Effector memory CD8-positive, alpha-beta T cell (primary cell): Measurements from ENCODE around the gene KIF26B.
"Not testable (repeated sequence)": the region's sequence is repeated elsewhere in the genome, so short reads cannot be mapped to it uniquely, and the experiment has no call there.

Source experiments
- ATAC-seq: fragments of 150-1000 bp; cut with Tn5 transposase; replicated peaks from 2 replicates; pipeline ENCODE4 v1.10.0; 2021; ENCODE audit warnings: mild to moderate bottlenecking, moderate library complexity
- DNase-seq, 3 experiments: peaks; one replicate each; pipeline ENCODE4 v3.0.0; 2021
- H3K27ac Mint-ChIP-seq, 2 donors: one replicate each; pipeline ENCODE4 v1.8.0; 2022; ENCODE audit warnings: mild to moderate bottlenecking in 2 of 2, mixed read lengths in 2 of 2, moderate library complexity in 2 of 2
- H3K27me3 Mint-ChIP-seq, 2 donors: one replicate each; pipeline ENCODE4 v1.8.0; 2022; ENCODE audit warnings: mixed read lengths in 2 of 2
- H3K36me3 Mint-ChIP-seq: one replicate; pipeline ENCODE4 v1.8.0; 2022; ENCODE audit warnings: mild to moderate bottlenecking, moderate library complexity, mixed read lengths; ENCODE audit not compliant: insufficient read depth
- H3K4me1 Mint-ChIP-seq, 2 donors: one replicate each; pipeline ENCODE4 v1.8.0; 2022; ENCODE audit warnings: low read depth in 2 of 2, mixed read lengths in 2 of 2
- H3K4me3 Mint-ChIP-seq, 2 donors: one replicate each; pipeline ENCODE4 v1.8.0; 2022; ENCODE audit warnings: mild to moderate bottlenecking in 2 of 2, mixed read lengths in 2 of 2, moderate library complexity in 2 of 2
- H3K9me3 Mint-ChIP-seq, 2 donors: one replicate each; pipeline ENCODE4 v1.8.0; 2022; ENCODE audit warnings: mixed read lengths in 2 of 2

KIF26B gene

DNA sequence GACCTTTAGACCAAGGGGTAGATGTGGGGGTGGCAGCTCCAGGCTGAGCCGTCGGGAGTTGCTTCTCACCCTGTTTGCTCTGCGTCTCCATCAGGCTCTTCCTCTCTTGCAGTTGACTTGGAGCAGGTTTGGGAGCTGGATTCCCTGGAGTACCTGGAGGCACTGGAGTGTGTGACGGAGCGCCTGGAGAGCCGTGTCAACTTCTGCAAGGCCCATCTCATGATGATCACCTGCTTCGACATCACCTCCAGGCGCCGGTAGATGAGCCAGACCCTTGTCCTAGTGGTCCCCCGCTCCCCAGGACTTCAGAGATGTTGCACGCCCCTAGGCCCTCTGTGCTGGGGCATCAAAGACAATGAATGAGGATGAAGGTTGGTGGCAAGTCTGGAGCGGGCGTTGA lies 547.6 kb downstream of the KIF26B start:
- no peaks in the 10 kb centered on the region for H3K36me3 Mint-ChIP-seq
- H3K9me3 Mint-ChIP-seq, result no peaks in the 10 kb centered on the region
- H3K4me1 Mint-ChIP-seq, result no peaks in the 10 kb centered on the region
- H3K4me3 Mint-ChIP-seq, result no peak overlapping the region
- ATAC-seq (no peak), DNase-seq (no peak)
- H3K27ac Mint-ChIP-seq, result no peak overlapping the region
- no peaks in the 10 kb centered on the region for H3K27me3 Mint-ChIP-seq

DNA sequence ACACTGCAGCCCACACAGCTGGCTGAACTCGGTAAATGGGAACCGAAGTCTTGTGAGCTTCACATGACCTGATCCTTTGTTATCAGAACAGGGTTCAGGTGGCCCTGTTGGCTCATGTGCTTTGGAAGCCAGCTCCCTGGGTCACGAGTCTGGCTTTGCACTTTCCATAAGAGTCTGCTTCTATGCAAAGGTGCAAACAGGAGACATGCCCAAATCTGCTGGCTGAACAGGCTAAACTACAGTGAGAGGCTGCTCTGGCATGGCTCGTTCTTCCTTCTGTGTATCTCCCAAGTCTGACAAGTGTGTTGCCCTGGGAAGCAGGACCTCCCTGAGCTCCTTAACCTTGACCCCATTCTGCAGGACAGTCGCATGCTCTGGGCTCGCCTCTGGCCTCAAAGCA lies 549.6 kb downstream of the KIF26B start:
- H3K4me3 Mint-ChIP-seq, result no peak overlapping the region
- H3K36me3 Mint-ChIP-seq, result no peaks in the 10 kb centered on the region
- ATAC-seq (no peak), DNase-seq (no peak)
- no peaks in the 10 kb centered on the region for H3K9me3 Mint-ChIP-seq
- no peaks in the 10 kb centered on the region for H3K4me1 Mint-ChIP-seq
- H3K27me3 Mint-ChIP-seq, result no peaks in the 10 kb centered on the region
- no peak overlapping the region for H3K27ac Mint-ChIP-seq

DNA sequence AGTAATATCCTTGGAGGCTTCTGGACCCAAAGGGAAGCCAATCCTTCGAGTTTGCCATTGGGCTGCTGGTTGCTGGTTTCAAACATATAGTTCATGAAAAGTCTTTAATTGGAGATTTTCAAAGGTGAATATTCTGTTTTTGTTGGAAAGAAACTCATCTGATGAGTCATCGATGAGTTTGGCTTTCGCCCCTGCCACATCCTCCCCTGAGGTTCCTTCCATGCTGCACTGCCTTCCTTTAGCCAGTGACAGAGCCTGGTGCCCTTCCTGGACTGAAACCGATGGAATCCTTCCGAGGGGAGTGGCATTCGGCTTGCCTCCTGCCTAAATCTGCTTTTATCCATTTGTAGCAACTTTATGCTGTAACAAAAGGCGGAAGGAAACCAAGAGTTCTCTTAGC lies 550.0 kb downstream of the KIF26B start:
- Mint-ChIP-seq H3K27ac (no peak overlapping the region), H3K27me3 (no peaks in the 10 kb centered on the region), H3K4me1 (no peaks in the 10 kb centered on the region), H3K4me3 (no peak overlapping the region), H3K9me3 (no peaks in the 10 kb centered on the region), H3K36me3 (no peaks in the 10 kb centered on the region)
- DNase-seq (no peak), ATAC-seq (no peak)

DNA sequence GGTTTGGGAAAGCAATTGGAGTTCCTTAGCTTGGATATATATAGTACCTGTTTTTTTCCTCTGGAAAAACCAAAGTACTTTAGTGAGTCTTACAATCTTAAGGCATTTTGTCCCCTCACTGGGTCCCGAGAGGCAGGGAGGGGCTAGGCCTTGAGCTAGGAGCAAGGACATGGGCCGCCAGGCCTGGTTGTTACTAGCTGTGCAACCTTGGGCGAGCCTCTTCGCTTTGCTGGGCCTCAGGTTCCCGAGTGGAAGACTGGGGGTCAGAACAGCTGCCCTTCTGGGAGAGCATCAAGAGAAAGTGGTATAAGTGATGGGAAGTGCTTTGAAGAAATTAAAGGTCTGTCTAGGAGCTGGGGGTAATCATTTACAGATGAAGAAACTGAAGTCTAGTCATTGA lies 553.2 kb downstream of the KIF26B start:
- no peaks in the 10 kb centered on the region for H3K4me1 Mint-ChIP-seq
- DNase-seq (no peak), ATAC-seq (no peak)
- H3K36me3 Mint-ChIP-seq, result no peaks in the 10 kb centered on the region
- H3K27ac Mint-ChIP-seq, result no peak overlapping the region
- H3K27me3 Mint-ChIP-seq, result no peaks in the 10 kb centered on the region
- no peak overlapping the region for H3K4me3 Mint-ChIP-seq
- H3K9me3 Mint-ChIP-seq, result no peaks in the 10 kb centered on the region

DNA sequence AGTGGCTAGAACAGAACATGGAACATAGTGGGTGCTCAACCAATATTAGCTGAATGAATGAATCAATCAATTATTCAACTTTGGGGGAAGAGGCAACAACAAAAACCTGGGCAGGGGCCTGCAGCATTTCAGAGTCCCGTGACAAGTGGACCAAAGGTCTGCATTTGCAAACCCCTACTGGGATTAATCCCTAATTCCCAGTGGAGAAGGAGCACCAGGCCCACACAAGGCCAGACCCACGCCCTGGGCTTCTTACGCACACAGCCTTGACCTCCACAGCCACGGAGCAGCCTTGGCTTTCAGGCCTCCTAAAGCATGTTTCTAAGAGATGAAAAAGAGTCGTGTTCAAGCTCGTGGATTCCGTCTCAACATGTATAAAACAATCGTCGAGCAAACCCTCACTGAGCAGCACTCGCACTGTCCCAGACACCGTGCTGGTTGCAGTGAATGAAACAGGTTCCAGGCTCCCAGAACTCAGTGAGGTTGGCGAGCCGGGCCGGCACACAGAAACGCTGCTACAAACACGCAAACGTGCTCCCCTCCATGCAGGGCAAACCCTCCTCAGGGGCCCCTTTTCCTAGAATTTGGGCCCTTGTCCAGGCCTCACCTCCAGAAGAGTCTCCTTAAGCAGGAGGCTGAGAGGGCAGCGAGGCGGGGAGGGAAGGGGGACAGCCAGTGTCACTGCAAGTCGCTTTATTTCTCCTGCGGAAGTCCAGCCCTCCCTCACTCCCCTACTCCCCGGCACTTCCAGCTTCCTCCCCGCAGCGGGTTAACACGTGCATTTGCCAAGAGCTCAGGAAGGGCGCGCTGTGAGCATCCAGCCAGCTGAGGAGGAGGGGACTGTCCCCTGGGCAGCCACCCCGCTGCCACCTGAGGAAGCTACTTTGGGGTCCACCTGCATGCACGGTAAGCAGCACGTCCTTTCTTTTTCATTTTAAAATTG lies 556.4 kb downstream of the KIF26B start:
- DNase-seq (no peak), ATAC-seq (no peak)
- no peaks in the 10 kb centered on the region for H3K9me3 Mint-ChIP-seq
- H3K36me3 Mint-ChIP-seq, result no peaks in the 10 kb centered on the region
- H3K4me3 Mint-ChIP-seq, result no peak overlapping the region
- H3K27me3 Mint-ChIP-seq, result peaks cover 6 to 7% of the 10 kb centered on the region in 2 donors
- H3K4me1 Mint-ChIP-seq, result no peaks in the 10 kb centered on the region
- no peak overlapping the region for H3K27ac Mint-ChIP-seq

DNA sequence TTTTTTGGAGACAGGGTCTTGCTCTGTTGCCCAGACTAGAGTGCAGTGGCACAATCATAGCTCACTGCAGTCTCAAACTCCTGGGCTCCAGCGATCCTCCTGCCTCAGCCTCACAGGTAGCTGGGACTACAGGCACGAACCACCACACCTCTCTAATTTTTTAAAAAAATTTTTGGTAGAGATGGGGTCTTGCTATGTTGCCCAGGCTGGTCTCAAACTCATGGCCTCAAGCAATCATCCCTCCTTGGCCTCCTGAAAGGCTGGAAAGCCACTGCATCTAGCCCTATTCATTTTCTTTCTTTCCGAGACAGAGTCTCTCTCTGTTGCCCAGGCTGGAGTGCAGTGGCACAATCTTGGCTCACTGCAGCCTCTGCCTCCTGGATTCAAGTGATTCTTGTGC lies 559.2 kb downstream of the KIF26B start:
- ATAC-seq, H3K36me3 Mint-ChIP-seq, H3K27ac Mint-ChIP-seq, H3K9me3 Mint-ChIP-seq, DNase-seq, H3K4me3 Mint-ChIP-seq, H3K27me3 Mint-ChIP-seq, H3K4me1 Mint-ChIP-seq: not testable (repeated sequence)

DNA sequence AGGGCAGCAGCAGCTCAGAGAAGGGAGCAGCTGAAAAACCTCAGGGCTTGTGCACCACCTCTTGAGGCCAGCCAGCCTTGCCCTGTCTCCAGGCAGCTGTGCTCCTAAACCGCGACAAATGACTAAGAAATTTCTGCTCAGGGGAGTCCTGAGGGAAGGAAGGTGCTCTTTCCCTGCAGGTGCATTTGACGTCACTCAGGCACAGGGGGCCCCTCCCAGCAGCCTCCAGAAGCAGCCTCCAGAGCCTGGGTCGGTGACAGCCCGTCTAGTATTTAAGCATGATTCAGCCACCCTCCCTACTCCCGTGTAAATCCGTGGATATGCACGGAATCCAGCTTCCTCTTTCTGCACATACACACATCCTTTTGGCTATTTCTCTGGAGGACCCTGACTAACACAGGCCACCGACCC lies 560.5 kb downstream of the KIF26B start:
- H3K36me3 Mint-ChIP-seq, result no peaks in the 10 kb centered on the region
- DNase-seq (no peak), ATAC-seq (no peak)
- peaks cover 0 to 7% of the 10 kb centered on the region in 2 donors for H3K9me3 Mint-ChIP-seq
- H3K27ac Mint-ChIP-seq, result no peak overlapping the region
- H3K4me3 Mint-ChIP-seq, result no peak overlapping the region
- peaks cover 6 to 7% of the 10 kb centered on the region in 2 donors for H3K27me3 Mint-ChIP-seq
- no peaks in the 10 kb centered on the region for H3K4me1 Mint-ChIP-seq

DNA sequence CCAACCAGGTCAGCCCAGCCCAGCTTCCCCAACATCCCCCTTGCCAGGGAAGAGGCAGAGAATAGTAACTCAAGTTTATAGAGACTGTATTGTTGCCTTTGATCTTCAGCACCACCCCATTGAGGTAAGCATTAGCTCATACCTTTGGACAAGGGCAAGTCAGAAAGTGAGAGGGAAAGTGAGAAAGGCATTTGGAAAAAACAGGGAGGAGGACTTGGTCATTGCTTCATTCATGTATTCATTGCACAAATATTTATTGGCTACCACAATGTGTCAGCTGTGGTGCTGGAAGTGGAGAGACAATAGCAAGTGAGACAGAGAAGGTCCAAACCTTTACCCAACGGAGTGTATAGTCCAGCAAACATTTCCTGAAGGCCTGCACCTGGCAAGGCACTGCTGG lies 561.2 kb downstream of the KIF26B start:
- H3K36me3 Mint-ChIP-seq, result no peaks in the 10 kb centered on the region
- H3K4me1 Mint-ChIP-seq, result no peaks in the 10 kb centered on the region
- ATAC-seq, result no peak
- H3K27ac Mint-ChIP-seq, result no peak overlapping the region
- H3K27me3 Mint-ChIP-seq, result peaks cover 6 to 7% of the 10 kb centered on the region in 2 donors
- H3K4me3 Mint-ChIP-seq, result no peak overlapping the region
- no peak for DNase-seq
- peaks cover 0 to 7% of the 10 kb centered on the region in 2 donors for H3K9me3 Mint-ChIP-seq

DNA sequence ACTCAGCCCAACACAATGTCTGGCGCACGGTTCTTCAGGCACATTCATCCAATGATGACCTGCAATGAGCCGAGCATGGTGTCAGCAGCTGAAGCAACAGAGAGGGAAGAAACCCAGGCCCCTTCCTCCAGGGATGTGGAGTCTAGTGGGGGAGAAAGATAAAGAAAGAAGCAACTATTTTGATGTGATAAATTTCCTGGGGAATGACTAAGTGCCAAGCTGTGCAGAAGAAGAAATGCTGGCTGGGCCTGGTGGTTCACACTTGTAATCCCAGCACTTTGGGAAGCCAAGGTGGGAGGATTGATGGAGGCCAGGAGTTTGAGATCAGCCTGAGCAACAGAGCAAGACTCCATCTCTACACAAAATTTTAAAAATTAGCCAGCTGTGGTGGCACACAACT lies 561.8 kb downstream of the KIF26B start:
- DNase-seq, result no peak
- no peak overlapping the region for H3K4me3 Mint-ChIP-seq
- H3K27ac Mint-ChIP-seq, result no peak overlapping the region
- peaks cover 0 to 7% of the 10 kb centered on the region in 2 donors for H3K9me3 Mint-ChIP-seq
- peaks cover 3% of the 10 kb centered on the region for H3K36me3 Mint-ChIP-seq
- ATAC-seq, result no peak
- H3K27me3 Mint-ChIP-seq, result peaks cover 6 to 8% of the 10 kb centered on the region in 2 donors
- H3K4me1 Mint-ChIP-seq, result no peaks in the 10 kb centered on the region

DNA sequence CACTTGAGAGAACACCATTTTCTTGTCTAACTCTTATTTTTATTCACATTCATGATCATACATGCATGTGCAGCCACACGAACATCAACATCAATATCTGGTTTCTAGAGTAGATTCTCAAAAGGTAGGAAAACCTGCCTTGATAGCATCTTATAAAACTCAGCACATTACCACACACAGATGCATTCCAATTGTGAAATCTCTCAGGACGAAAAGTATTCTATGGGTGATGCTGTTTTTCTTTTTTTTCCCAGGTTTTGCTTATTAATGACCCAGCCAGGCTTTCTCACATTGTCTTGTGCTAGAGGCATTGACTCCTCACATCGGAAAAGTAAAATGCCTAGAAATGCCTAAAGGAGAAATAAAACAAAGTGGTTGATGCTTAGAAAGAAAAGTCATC lies 562.8 kb downstream of the KIF26B start:
- ATAC-seq (no peak), DNase-seq (no peak)
- Mint-ChIP-seq H3K36me3 (peaks cover 3% of the 10 kb centered on the region), H3K4me3 (no peak overlapping the region), H3K9me3 (peaks cover 0 to 7% of the 10 kb centered on the region in 2 donors), H3K27me3 (peaks cover 6 to 13% of the 10 kb centered on the region in 2 donors), H3K27ac (no peak overlapping the region), H3K4me1 (no peaks in the 10 kb centered on the region)

DNA sequence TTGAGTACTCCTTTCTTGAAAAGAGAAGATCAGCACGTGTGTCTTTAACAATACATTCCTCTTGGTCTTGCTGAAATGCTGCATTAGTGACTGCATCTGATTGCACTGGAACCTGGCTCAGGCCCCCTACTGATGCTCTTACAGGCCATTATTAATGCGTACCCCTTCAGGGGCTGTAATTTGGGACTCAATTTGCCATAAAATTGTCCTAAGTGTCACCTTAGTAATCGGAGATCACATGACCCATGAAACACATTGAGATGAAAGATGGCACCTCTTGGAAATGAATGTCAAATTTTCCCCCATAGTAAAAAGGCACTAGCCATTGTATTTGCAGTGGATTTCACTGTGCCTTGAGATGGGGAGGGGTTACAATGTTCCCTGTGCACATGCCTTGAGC lies 563.3 kb downstream of the KIF26B start:
- H3K27me3 Mint-ChIP-seq, result peaks cover 6 to 13% of the 10 kb centered on the region in 2 donors
- no peaks in the 10 kb centered on the region for H3K4me1 Mint-ChIP-seq
- DNase-seq (no peak), ATAC-seq (no peak)
- H3K4me3 Mint-ChIP-seq, result no peak overlapping the region
- peaks cover 3% of the 10 kb centered on the region for H3K36me3 Mint-ChIP-seq
- peaks cover 0 to 7% of the 10 kb centered on the region in 2 donors for H3K9me3 Mint-ChIP-seq
- H3K27ac Mint-ChIP-seq, result no peak overlapping the region

DNA sequence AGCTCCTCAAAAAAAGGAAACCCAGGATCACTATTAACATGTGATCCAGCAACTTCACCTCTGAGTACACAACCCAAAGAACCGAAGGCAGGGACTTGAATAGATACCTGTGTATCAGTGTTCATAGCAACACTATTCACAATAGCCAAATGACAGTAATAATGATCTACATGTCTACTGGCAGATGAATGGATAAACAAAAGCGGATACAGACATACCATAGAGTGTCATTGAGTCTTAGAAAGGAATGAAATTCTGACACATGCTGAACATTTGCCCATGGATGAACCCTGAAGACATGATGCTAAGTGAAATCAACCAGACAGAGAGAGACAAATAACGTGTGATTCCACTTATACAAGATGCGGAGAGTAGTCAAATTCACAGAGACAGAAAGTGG lies 564.2 kb downstream of the KIF26B start:
- Mint-ChIP-seq H3K27me3 (peaks cover 6 to 13% of the 10 kb centered on the region in 2 donors), H3K36me3 (peaks cover 3% of the 10 kb centered on the region), H3K4me3 (no peak overlapping the region), H3K27ac (no peak overlapping the region), H3K9me3 (peaks cover 0 to 7% of the 10 kb centered on the region in 2 donors), H3K4me1 (no peaks in the 10 kb centered on the region)
- ATAC-seq (no peak), DNase-seq (no peak)

DNA sequence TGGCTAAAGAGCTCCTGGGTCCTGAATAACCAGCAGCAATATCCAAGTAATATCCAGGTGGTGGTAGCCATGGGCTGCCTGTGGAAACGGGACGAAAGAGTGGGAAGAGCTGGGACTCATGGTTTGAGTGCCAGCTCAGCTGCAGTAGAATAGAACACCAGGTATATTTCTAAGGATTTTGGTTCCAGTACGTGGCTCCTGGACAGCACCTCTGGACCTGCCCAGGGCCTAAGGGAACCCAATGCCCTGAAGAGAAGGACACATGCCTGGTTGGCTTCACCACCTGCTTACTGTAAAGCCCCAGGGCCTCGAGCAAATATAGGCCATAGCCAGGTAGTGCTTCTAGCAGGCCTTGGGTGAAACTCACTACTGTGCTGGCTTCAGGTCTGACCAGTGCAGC lies 566.7 kb downstream of the KIF26B start:
- H3K27me3 Mint-ChIP-seq, result peaks cover 3 to 15% of the 10 kb centered on the region in 2 donors
- peaks cover 0 to 27% of the 10 kb centered on the region in 2 donors for H3K9me3 Mint-ChIP-seq
- no peak for ATAC-seq
- H3K27ac Mint-ChIP-seq, result no peak overlapping the region
- peaks cover 3% of the 10 kb centered on the region for H3K36me3 Mint-ChIP-seq
- no peak overlapping the region for H3K4me3 Mint-ChIP-seq
- H3K4me1 Mint-ChIP-seq, result peaks cover 0 to 2% of the 10 kb centered on the region in 2 donors
- DNase-seq, result no peak

DNA sequence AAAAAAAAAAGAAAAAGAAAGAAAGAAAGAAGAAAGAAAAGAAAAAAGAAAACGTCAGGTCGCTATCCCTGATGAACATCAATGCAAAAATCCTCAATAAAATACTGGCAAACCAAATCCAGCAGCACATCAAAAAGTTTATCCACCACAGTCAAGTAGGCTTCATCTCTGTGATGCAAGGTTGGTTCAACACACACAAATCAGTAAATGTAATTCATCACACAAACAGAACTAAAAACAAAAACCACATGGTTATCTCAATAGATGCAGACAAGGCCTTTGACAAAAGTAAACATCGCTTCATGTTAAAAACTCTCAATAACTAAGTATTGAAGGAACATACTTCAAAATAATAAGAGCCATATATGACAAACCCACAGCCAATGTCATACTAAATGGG lies 573.2 kb downstream of the KIF26B start:
- not testable (repeated sequence) for H3K4me1 Mint-ChIP-seq, H3K27ac Mint-ChIP-seq, H3K27me3 Mint-ChIP-seq, ATAC-seq, H3K36me3 Mint-ChIP-seq, DNase-seq, H3K4me3 Mint-ChIP-seq
- H3K9me3 Mint-ChIP-seq, result peaks cover 7 to 42% of the 10 kb centered on the region in 2 donors
